ENCODE results near the gene NKPD1. TPM values are rescaled to one million over a fixed set of nuclear protein-coding genes. Genes with fewer than 3 reads are reported as not detected.

The NKPD1 gene
- total RNA-seq, 1 donor from 2014 or later, result not detected

- no peak for ATAC-seq
- no peak for DNase-seq (ENCODE audit: low spot score)
These were observed 13.0 kb upstream of the NKPD1 start for GRCh38 chr19:45173816-45174215.

DNA sequence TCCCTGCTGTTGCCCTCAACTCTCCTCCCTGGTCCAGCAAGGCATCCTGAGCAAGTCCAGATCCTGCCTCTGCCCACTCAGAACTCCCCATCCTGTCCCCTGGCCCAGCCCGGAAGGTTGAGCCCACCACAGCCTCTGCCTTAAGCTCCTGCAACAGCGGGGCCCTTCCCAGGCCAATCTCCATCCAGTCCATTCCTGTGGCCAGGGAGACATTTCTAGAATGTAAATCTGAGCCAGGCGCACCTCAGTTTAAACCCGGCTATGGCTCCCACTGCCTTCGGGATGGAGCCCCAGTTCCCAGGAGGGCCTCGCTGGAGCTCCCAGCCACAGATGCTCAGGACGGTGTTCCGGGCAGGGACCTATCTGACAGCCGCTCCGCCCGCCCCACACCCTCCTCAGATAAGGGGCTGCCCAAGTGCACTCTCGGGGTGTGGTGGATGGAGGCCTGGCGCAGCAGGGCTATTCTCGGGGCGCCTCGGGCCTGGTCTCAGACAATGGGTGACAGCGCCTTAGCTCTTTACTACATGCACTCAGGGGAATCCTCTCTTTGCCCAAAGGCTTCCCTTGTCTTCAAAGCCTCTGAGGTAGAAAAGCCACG lies 11.9 kb upstream of the NKPD1 start:
- ATAC-seq (no peak), DNase-seq (ENCODE audit: low spot score) (no peak)

- DNase-seq (ENCODE audit: low spot score), result no peak
- no peak for ATAC-seq
These were observed 11.4 kb upstream of the NKPD1 start for GRCh38 chr19:45172173-45172572.

DNA sequence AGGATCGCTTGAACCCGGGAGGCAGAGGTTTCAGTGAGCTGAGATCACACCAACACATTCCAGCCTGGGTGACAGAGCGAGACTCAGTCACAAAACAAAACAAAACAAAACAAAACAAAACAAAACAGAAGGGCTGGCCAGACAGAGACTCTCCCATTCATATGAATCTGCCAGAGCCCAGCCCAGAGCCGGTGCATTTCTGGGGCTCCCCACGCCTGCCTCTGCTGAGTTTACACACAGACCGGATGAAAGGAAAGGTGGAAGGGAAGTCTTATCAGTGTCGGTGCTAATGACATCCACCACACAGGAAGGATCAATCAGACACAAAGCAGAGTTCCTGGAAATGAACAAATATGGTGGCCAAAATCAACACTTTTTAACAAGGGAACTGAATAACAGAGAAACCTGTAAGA lies 10.4 kb upstream of the NKPD1 start:
- ATAC-seq (peak; percentile 50), DNase-seq (ENCODE audit: low spot score) (no peak)

- DNase-seq (ENCODE audit: low spot score) (no peak), ATAC-seq (no peak)
These were observed 9.6 kb upstream of the NKPD1 start for GRCh38 chr19:45170146-45171106.

GRCh38 chr19:45169602-45170001 lies 8.8 kb upstream of the NKPD1 start:
- ATAC-seq (no peak), DNase-seq (ENCODE audit: low spot score) (no peak)

DNA sequence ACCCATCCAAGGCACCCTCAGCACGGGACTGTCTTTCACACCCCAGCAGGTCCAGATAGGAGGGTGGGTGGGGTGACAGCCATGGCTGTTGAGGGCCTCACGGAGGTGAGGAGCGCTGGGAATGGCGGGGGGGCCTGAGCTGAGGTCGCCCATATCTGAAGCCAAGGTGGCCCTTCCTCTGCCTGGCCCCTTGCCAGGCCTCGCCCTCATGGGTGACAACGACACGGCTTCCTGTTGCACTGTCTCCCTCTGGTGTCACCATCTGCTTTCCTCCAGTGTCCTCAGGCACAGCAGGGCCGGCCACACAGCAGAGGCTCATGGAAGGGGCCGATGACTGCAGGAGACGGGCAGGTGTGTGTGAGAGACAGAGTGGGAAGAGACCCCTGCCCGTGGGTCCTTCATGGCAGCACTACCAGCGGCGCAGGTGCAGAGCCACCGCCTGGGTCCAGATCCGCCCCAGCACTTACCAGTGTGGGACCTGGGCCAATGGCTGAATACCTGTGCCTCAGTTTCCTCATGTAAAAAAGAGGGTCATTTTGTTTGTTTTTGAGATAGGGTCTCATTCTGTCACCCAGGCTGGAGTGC lies 8.1 kb upstream of the NKPD1 start:
- no peak for DNase-seq (ENCODE audit: low spot score)
- ATAC-seq, result no peak

DNA sequence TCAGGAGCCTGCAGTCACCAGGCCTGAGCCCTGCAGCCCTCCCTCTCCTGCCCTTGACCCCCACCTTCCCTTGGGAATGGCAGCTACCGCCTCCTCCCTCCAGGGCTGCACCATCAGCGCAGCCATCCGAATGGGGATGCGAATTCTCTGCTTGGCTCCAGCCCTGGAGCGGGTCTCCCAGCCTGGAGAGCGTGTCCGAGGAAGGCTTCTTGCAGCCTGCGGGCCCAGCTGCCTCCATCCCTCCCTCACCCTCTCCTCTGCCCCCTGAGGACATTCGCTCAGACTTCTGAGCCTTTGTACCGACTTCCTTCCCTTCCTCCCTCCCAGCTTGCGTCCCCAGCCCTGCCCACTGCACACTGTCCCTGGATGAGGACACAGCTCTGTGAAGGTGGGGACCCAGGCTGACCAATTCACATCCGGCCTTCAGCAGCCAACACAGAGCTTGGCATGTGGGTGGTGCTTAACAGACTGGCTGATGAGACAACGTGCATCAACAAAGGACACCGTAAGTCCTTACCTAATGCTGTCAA lies 6.0 kb upstream of the NKPD1 start:
- ATAC-seq, result no peak
- DNase-seq (ENCODE audit: low spot score), result no peak

GRCh38 chr19:45164577-45165335 lies 4.0 kb upstream of the NKPD1 start:
- DNase-seq (ENCODE audit: low spot score) (no peak), ATAC-seq (peak; percentile 5)

DNA sequence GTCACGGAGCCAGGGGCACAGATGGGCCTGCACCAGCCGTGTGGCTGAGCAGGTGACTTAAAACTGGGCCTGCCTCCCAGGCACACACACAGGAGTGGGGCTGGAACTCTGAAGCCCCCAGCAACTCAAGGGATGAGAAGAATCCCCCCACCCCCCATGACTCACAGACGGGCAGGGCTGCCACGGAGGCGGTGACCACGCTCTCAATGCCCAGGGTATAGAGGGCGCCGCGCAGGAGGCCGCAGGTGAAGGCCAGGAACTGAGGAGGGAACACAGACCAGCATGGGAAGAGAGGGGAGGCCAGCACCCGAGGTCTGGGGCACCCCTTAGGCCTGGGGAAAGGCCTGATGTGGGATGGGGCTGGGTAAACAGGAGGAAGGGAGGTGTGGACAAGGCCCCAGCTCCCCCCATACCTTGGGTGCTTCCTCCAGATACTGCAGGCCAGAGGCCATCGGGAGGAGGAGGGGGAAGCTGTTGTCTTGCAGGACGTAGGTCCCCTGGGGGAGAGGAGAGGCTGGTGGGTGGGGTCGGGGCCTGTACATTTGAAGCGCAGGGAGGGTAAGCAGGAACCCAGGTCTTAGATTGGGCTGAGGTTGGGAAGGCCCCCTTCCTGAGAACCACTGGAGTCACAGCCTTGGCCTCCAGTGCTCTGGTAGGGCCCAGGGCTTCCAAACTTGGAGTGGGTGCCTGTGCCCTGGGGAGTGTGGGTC lies 3.1 kb upstream of the NKPD1 start:
- no peak for DNase-seq (ENCODE audit: low spot score)

DNA sequence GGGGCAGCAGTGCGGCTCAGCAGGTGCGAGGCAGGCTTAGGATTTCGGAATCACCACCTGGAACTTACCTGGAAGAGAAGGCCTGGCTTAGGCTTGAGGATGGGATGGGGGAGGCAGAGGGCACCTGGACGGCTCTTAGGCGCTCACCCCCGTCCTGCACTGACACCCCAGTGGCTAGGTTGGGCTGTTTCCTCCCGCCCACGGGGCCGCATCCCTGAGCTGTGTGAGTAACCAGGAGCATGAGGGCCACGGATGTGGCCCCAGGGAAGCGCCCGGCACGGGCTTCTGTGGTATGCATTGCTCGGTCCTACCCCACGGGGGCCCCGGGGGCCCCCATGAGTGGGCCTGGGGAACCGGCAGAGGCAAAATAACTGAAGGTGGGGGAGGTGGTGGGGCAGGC lies 2.4 kb upstream of the NKPD1 start:
- no peak for DNase-seq (ENCODE audit: low spot score)
- no peak for ATAC-seq

More for the DNA sequence above, 3.1 kb upstream of the NKPD1 start:
- no peak for ATAC-seq

DNA sequence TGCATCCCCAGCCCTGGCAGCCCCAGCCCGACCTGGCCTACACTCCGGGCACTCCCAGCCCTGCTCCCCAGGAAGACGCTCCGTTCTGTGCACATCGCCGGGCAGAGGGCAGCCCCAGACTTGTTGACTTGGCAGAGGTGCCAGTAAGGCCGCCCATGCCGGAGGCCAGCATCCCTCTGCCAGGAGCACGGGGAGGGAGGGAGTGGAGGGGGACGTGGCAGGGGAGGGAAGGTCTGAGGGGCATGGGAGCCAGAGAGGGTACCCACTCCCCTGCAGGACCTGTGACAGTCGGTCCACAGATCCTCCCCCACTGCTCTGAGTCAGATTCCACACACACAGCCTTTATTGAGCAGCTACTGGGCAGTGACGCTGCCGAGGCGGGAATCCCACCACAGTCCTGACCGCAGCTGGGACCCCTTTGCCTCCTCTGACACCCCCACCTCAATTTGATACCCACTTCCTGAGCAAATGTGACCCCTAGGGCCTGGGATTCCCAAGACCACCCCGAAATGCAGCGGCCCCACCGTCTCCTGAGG lies 1.9 kb upstream of the NKPD1 start:
- ATAC-seq, result peak; percentile 53
- no peak for DNase-seq (ENCODE audit: low spot score)

DNA sequence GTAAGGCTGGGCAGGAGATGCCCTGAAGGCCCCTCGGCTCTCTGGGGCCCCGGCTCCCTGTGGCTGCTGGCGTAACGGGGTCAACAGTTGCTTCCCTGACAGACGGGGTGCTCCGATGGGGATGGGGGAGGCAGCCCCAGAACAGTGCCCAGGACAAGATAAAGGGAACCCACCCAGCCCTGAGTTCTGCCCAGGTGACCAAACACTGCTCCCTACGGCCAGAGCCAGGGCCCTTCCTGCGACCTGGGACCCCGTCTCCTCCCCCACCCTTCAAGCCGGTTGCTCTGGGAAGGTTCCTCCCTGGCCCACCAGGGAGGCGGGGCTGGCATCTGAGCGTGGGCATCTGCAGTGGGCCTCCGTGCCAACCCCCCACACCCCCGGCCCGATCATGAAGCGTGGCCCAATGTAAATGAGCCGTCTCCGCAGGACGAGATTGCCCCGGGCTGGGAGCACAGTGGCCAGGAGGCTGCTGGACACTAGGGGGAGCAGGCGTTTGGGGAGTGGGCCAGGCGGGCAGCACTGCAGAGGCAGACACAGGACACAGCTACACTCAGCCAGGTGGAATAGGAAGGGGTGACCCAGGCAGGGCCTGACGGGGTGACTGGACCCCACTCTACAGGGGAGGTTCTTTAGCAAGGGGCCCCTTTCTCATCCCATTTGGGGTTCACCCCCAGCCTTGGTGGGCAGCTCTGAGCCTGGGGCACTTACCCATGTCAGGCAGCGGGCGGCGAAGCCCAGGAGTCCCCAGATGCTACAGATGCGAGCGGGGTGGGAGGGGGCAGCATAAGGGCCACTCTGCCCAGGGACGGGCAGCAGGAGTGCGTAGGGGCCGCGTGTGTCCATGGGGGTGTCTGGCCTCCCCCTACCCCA lies 1.2 kb upstream of the NKPD1 start:
- no peak for DNase-seq (ENCODE audit: low spot score)
- ATAC-seq, result peak; percentile 67

GRCh38 chr19:45159971-45160324 lies 834 bp downstream of the NKPD1 start:
- ATAC-seq (no peak), DNase-seq (ENCODE audit: low spot score) (no peak)

GRCh38 chr19:45159210-45159970 lies 1.4 kb downstream of the NKPD1 start:
- DNase-seq (ENCODE audit: low spot score) (no peak), ATAC-seq (no peak)

GRCh38 chr19:45158503-45159209 lies 2.1 kb downstream of the NKPD1 start:
- ATAC-seq (no peak), DNase-seq (ENCODE audit: low spot score) (no peak)

DNA sequence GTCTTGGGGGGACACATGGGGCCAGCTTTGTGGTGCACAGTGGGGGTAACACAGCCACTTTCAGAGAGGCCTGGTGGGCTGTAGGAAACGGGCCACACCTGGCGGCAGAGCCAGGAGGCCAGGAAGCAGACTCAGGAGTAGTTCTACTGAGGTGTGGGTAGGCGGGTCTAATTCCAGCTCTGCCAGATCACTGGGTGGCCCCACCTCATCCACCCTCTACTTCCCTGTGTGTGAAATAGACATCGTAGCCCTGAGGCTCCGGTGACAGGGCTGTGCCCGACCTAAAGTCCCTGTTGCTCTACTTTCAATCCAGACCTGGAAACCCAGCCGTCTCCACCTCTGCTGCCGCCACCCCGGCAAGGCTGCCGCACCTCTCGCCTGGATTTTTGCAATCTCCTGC lies 4.0 kb downstream of the NKPD1 start:
- ATAC-seq (no peak), DNase-seq (ENCODE audit: low spot score) (no peak)

All from left lobe of liver (tissue), 2 donors.